MCF 10A (cell line): ENCODE results near the gene AGPAT4. TPM values are rescaled to one million over a fixed set of nuclear protein-coding genes. Genes with fewer than 3 reads are reported as not detected.

Source experiments
- BruUV-seq: library from RNA; stranded (reverse); fragments of 400-500 nt; replicated peaks from 2 replicates; lab custom pipeline; 2021; lab: Mats Ljungman, UMichigan
- CTCF ChIA-PET: fragments of 300-600 bp; sonication (Branson Sonifier 250); formaldehyde crosslinking; extraction: SDS; loops from one replicate; lab custom pipeline; 2021; ENCODE audit warnings: antibody characterized with exemption, inconsistent platforms; lab: Yijun Ruan, JAX
- POLR2A ChIA-PET: fragments of 300-600, 350-650 bp; sonication (Branson Sonifier 250); formaldehyde crosslinking; extraction: SDS; loops from one replicate; lab custom pipeline; 2020; ENCODE audit warnings: antibody characterized with exemption, inconsistent platforms; lab: Yijun Ruan, JAX
- DNase-seq: peaks from one replicate; pipeline ENCODE4 v3.0.0-alpha.2; 2018; ENCODE audit not compliant: unreplicated experiment
- H3K27ac Mint-ChIP-seq: one replicate; pipeline ENCODE4 v1.8.0; 2022; ENCODE audit warnings: mild to moderate bottlenecking, low read depth, mixed read lengths; ENCODE audit not compliant: unreplicated experiment
- H3K27me3 Mint-ChIP-seq: one replicate; pipeline ENCODE4 v1.8.0; 2022; ENCODE audit warnings: mixed read lengths; ENCODE audit not compliant: insufficient read depth, unreplicated experiment
- H3K36me3 Mint-ChIP-seq: one replicate; pipeline ENCODE4 v1.8.0; 2022; ENCODE audit warnings: mild to moderate bottlenecking, moderate library complexity, mixed read lengths; ENCODE audit not compliant: insufficient read depth, unreplicated experiment
- H3K4me1 Mint-ChIP-seq: one replicate; pipeline ENCODE4 v1.8.0; 2022; ENCODE audit warnings: mixed read lengths; ENCODE audit not compliant: insufficient read depth, unreplicated experiment
- H3K4me3 Mint-ChIP-seq: one replicate; pipeline ENCODE4 v1.8.0; 2022; ENCODE audit warnings: mild to moderate bottlenecking, moderate library complexity, mixed read lengths; ENCODE audit not compliant: unreplicated experiment
- H3K9me3 Mint-ChIP-seq: one replicate; pipeline ENCODE4 v1.8.0; 2022; ENCODE audit warnings: mixed read lengths; ENCODE audit not compliant: unreplicated experiment
- intact Hi-C: fragments of 100-400 bp; cut with micrococcal nuclease; formaldehyde crosslinking; loops from 2 replicates; pipeline ENCODE4 v1.14.1; 2022
- total RNA-seq: library from RNA; stranded (reverse); gene quantifications from 2 replicates; pipeline ENCODE4 v1.2.3, GENCODE V29; 2022
- TF ChIP-seq, protein P1 (sequence below): fragments of 200-600 bp; IDR thresholded peaks from one replicate; pipeline ENCODE4 v1.8.0; 2022; ENCODE audit warnings: antibody characterized with exemption, mild to moderate bottlenecking; ENCODE audit not compliant: unreplicated experiment

Gene AGPAT4
- total RNA-seq, 1 experiment from 2014 or later = 5.6 TPM

DNA sequence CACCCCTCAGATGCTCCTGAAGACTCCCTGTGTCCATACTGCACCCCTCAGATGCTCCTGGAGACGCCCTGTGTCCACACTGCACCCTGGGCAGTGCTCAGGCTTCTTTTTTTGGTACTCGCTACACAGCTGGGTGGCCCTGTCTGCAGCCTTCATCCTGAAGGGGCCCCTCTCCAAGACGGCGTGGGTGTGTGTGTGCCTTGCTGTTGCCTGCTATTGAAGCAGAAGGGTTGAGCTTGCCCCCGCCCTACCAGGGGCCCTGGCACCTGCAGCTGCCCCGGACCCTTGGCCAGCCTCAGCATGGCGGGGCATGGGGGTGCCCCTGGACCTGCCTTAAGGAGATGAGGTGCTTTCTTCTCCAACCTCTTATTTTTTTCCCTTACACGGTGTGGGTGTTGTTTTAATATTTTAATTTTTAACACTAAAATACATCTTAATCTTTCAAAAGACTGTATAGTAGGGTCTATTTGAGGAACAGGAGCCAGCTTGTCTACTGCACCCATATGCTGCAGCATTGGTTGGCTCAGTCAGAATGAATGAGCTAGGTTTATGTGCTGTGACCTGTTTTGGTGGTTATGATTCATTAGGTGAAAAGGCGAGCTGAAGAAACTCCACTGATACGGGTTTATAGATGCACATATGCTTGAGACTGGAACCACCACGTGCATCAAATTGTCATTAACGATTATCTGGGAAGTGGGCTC lies 135.9 kb downstream of the AGPAT4 start:
- TF ChIP-seq, protein P1, sequence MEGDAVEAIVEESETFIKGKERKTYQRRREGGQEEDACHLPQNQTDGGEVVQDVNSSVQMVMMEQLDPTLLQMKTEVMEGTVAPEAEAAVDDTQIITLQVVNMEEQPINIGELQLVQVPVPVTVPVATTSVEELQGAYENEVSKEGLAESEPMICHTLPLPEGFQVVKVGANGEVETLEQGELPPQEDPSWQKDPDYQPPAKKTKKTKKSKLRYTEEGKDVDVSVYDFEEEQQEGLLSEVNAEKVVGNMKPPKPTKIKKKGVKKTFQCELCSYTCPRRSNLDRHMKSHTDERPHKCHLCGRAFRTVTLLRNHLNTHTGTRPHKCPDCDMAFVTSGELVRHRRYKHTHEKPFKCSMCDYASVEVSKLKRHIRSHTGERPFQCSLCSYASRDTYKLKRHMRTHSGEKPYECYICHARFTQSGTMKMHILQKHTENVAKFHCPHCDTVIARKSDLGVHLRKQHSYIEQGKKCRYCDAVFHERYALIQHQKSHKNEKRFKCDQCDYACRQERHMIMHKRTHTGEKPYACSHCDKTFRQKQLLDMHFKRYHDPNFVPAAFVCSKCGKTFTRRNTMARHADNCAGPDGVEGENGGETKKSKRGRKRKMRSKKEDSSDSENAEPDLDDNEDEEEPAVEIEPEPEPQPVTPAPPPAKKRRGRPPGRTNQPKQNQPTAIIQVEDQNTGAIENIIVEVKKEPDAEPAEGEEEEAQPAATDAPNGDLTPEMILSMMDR = no peak
- H3K27ac Mint-ChIP-seq = no peak overlapping the region
- intact Hi-C loops = no loop called here
- BruUV-seq = no TSS peak
- no peaks in the 10 kb centered on the region for H3K4me1 Mint-ChIP-seq
- H3K36me3 Mint-ChIP-seq = no peaks in the 10 kb centered on the region
- ChIA-PET CTCF (interaction anchor here (0.5 to 1.3 kb wide), 6 partner anchors 15 to 1027 kb away, joined by 3 to 4 read pairs (median 3); no protein-coding TSS in a partner anchor), POLR2A (no interaction called here)
- DNase-seq = no peak
- no peaks in the 10 kb centered on the region for H3K9me3 Mint-ChIP-seq
- no peak overlapping the region for H3K4me3 Mint-ChIP-seq
- H3K27me3 Mint-ChIP-seq = no peaks in the 10 kb centered on the region

DNA sequence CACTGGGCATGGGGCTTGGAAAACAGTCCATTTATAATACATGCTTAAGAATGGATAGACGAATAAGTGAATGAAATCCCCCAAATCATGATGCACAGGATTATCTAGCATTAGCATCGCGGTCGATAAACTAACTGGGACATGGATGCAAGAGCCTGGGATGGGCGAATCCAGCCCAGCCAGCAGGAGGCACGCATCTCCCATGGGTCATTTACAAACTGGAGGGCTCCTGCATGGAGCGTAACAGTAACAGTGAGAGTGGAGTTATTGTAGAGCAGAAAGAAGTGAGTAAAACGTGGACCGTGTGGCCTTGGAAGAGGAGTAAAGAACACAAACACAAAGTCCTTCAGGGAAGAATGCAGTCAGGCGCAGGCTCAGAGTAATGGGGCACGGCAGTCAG lies 136.5 kb downstream of the AGPAT4 start:
- Mint-ChIP-seq H3K27ac (no peak overlapping the region), H3K36me3 (no peaks in the 10 kb centered on the region), H3K27me3 (no peaks in the 10 kb centered on the region), H3K4me1 (no peaks in the 10 kb centered on the region), H3K4me3 (no peak overlapping the region), H3K9me3 (no peaks in the 10 kb centered on the region)
- BruUV-seq = no TSS peak
- intact Hi-C loops = no loop called here
- TF ChIP-seq, protein P1 = no peak
- no peak for DNase-seq
- CTCF ChIA-PET = interaction anchor here (1.1 kb wide), 1 partner anchor 233 kb away, joined by 3 read pairs; no protein-coding TSS in a partner anchor
- POLR2A ChIA-PET = no interaction called here

DNA sequence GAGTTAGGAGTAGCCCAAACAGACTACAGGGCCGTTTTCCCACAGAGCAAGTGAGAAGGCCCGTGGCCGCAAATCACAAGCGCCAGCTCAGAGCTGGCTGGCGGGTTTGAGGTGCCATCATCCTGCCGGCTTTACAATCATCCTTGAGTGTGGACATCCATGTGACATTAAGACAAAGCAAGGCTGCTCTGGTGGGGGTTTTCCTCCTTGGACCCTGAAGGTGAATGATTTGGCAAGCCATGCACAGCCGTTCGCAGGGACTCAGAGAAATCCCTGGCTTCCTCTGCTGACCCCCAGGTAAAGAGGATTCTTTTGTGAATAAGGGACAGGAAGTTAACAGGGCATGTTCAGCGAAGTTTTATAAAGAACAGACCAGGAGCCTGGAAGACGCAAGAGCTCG lies 137.2 kb downstream of the AGPAT4 start:
- ChIA-PET CTCF (interaction anchor here (1.1 kb wide), 1 partner anchor 234 kb away, joined by 3 read pairs; no protein-coding TSS in a partner anchor), POLR2A (no interaction called here)
- Mint-ChIP-seq H3K4me3 (no peak overlapping the region), H3K9me3 (no peaks in the 10 kb centered on the region), H3K36me3 (peaks cover 4% of the 10 kb centered on the region), H3K4me1 (no peaks in the 10 kb centered on the region), H3K27me3 (no peaks in the 10 kb centered on the region), H3K27ac (no peak overlapping the region)
- TF ChIP-seq, protein P1 = no peak
- DNase-seq = no peak
- no TSS peak for BruUV-seq
- intact Hi-C loops = no loop called here

DNA sequence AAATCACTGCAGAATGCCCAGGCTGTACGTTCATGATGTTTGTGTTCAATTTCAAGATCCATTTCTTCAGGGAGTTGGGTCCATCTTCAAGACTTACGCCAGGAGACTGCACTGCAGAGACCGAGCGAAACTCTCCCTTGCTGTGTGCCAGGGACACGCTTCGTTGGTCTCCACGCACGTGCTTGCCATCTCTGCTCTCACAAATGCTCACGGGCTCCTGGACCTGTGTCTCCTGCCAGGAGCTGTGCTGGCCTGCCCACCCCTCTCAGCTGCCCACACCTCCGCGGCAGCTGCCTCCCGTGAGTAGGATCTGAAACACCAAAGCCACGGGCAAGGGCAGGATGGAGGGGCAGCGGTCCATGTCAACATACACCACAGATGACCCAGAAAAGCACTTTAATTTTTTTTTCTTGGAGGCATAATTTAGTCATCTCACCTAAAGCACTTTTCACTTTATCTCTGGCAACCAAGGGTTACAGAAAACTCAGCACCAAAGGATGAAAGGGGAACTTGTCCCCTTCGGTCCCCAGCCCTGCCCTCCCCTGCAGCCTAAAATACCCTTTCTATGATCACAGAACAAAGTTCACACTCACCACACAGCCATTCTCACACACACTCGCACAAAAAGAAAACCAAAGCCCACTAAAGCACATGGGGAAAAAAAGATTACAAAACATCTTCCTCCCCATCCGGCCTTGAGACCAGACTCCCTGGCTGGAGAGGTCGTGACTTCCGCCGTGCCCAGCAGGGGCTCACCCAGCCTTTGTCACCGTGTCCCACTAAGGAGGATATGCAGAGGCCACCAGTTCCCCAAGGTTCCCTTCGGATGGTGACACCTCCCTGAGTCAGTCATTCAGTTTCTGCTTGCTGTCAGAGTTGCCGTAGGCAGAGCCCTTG lies 137.9 kb downstream of the AGPAT4 start:
- Mint-ChIP-seq H3K4me1 (no peaks in the 10 kb centered on the region), H3K27ac (no peak overlapping the region), H3K27me3 (no peaks in the 10 kb centered on the region), H3K4me3 (no peak overlapping the region), H3K9me3 (no peaks in the 10 kb centered on the region), H3K36me3 (peaks cover 6% of the 10 kb centered on the region)
- POLR2A ChIA-PET = no interaction called here
- CTCF ChIA-PET = interaction anchor here (3.8 kb wide), 1 partner anchor 237 kb away, joined by 17 read pairs; no protein-coding TSS in a partner anchor
- TF ChIP-seq, protein P1 = no peak
- intact Hi-C loops = no loop called here
- BruUV-seq = no TSS peak
- no peak for DNase-seq
